GM21423 (cell line): ENCODE data around the gene GRID2.

Source experiments
- ATAC-seq: cut with Tn5 transposase; IDR thresholded peaks from one replicate; pipeline ENCODE4 v1.9.1; 2021; ENCODE audit warnings: mild to moderate bottlenecking, moderate library complexity; ENCODE audit not compliant: unreplicated experiment

The GRID2 gene

GRCh38 chr4:93730251-93730650, 1426.5 kb downstream of the GRID2 start:
- no peak for ATAC-seq

DNA sequence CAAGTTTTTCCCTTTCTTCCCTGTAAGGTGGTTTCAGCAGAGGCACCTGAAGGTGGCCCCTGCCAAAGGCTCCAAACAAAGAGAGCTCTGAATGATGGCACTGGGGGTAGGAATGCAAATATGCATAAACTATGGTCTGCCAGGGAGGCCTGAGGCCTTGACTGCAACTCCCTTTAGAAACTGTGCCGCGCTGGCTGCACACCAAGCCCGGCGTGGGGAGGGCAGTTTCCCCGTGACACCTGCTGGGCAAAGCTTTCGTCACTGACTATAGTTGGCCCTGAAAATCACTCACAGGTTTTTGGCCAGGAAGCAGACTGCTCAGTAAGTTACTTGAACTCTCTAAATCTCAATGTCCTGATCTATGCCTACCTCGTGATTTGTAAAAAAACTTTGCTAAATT, 1427.0 kb downstream of the GRID2 start:
- no peak for ATAC-seq

GRCh38 chr4:93731456-93731855, 1427.7 kb downstream of the GRID2 start:
- ATAC-seq: no peak

DNA sequence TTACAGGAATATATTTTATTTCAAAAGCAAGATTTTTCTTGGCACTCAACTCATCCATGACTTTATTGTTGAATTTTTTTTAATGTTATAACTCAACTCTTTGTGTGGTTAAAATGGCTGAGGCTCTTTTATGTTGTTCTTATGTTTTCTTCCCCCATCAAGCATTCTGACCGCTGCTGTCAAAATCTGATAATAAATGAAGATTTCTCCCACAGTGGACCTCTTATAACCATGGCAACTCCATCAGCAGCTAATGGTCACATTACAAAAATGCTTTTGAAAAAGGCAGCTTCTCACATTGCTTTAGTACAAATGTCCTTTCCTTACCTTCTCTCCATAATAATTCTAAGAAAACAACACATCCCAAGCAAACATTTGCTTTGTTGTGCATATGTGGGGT, 1428.7 kb downstream of the GRID2 start:
- no peak for ATAC-seq

GRCh38 chr4:93740890-93741289, 1437.1 kb downstream of the GRID2 start:
- ATAC-seq: no peak

DNA sequence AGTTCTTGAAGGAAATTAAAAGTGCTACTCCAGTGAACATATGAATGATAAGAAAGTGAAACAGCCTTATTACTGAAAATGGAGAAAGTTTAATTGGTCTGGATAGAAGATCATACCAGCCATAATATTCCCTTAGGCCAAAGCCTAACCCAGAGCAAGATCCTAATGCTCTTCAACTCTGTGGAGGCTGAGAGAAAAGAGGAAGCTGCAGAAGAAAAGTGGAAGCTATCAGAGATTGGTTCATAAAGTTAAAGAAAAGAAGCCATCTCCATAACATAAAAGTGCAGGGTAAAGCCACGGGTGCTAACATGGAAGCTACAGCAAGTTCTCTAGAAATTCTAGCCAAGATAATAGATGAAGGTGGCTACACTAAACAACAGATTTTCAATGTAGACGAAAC, 1439.3 kb downstream of the GRID2 start:
- ATAC-seq: no peak

GRCh38 chr4:93743635-93744034, 1439.9 kb downstream of the GRID2 start:
- no peak for ATAC-seq

- no peak for ATAC-seq
Observed at GRCh38 chr4:93744961-93745360, 1441.2 kb downstream of the GRID2 start.

DNA sequence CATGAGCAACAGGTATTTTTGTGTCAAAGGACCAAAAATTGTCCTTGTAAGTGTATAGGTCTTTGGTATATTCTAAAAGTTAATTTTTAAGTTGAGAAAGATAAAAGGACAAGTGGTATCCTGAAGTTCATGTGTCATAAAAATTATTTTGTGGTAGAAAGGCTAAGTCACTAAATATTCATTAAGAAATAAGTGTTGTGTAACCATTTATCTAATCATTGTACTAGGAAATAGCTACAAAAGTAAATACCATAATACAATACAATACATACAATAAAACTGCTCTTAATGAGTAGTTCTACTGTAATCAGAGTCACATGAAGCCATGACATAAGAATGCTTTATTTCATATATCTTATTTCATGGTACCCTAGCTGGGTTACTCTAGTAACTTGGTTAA, 1442.3 kb downstream of the GRID2 start:
- no peak for ATAC-seq

DNA sequence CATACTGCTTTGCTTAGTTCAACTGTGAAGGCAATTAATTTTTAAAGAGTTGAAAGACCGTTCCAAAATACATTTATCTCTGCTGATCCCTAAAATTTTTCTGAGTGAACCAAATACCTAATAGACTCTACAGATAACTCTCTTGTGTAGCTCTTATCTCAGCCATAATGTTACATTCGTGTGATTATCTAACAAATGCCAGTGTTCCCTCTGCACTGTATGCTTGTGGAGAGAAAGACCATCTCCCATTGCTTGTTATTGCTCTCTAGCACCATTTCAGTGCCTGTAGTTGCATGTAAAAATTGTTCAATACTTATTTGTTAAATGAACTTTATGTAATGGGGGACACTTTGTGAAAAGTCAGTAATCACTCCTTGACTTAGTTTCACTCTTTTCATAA, 1443.5 kb downstream of the GRID2 start:
- ATAC-seq: no peak

- peak; percentile 25 for ATAC-seq
Observed at GRCh38 chr4:93748373-93749291, 1444.9 kb downstream of the GRID2 start.

DNA sequence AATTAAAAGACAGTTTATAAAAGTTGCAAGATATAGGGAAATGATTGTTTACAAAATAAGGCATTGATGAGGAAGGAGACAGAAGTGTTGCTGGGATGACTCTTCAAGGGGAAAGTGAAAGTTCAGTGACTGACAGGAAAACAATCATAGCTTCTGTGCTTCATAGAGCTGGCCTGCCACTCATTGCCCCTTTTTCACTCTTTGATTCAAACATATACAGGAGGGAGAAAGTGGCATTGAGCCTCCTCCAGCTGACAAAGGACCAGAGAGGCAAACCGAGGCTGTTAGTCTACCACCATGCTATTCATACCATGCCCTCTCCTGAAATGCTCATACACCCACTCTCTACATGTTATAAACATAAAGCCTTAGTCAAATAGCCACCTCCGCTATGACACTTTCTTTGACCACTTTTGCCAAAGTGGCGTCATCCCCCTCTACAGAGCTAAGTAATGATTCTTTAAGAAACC, 1445.6 kb downstream of the GRID2 start:
- ATAC-seq: peak; percentile 75

- peak; percentile 54 for ATAC-seq
Observed at GRCh38 chr4:93751411-93751810, 1447.6 kb downstream of the GRID2 start.

DNA sequence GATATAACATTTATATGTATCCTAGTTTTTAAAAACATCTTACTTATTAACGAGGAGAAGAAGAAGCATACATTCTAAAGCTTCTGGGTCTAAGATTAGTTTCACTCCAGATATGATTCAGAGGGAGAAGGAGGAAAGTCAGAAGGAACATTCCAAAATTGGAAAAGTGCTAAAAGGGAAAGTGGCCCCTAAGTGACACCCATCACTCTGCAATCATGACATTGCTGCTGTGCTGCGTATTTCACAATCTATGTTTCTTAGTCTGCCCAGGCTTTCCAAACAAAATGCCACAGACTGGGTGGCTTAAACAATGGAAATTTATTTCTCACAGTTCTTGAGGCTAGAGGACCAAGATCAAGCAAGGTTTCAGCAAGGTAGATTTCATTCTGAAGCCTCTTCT, 1452.3 kb downstream of the GRID2 start:
- no peak for ATAC-seq

DNA sequence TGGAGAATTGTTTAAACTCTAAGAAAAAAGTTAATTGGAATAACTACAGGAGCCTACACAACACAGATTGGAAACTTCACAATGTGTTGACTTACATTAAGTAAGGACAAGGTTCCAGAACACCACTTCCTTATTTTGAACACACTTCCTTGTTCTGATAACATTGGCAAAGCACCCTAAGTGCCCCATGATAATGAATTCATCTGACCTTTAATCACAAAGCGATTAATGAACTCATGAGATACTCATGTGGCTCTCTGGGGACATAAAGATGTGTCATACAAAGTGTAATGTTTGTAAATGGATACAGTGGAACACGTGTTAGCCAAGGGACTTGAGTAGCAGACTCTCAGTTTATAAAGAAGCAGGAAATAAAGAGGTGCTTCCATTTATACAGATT, 1455.7 kb downstream of the GRID2 start:
- ATAC-seq: no peak

- ATAC-seq: no peak
Observed at GRCh38 chr4:93760284-93760683, 1456.5 kb downstream of the GRID2 start.

DNA sequence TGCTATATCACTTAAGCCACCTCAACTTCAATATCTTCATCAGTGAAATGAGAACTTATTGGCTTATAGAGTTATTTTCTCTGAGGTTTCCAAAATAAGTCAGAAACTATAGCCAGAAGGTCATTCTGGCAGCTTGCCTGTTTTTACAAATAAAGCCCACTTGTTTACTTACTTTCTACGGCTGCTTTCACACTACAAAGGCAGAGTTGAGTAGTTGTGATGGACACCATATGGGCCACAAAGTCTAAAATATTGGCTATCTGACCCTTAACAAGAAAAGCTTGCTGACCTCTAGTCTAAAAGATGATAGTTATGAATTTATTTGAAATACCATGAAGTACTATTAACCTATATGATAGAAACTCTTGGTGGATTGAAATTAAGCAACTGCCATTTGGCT, 1457.5 kb downstream of the GRID2 start:
- ATAC-seq: no peak

GRCh38 chr4:93764639-93765246, 1461.0 kb downstream of the GRID2 start:
- ATAC-seq: peak; percentile 74

GRCh38 chr4:93767917-93768316, 1464.2 kb downstream of the GRID2 start:
- ATAC-seq: no peak

DNA sequence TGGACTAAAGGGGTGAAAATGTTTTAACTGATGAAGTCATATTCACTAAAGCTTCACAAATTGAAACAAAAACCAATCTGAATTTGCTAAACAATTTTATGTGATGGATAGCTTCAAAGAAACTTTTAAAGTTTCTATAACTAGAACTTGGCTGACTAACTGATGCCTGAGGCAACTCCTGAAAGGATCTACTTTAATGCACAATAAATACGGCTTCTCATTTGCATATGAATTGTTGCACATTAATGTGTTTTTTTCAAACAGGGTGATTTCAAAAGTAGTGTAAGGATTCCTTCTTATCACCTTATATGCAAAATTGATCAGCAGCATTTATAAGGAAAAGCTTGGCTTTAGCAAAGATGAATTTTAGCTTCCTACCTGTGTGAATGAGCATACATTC, 1466.4 kb downstream of the GRID2 start:
- no peak for ATAC-seq

- ATAC-seq: no peak
Observed at GRCh38 chr4:93771640-93772411, 1468.1 kb downstream of the GRID2 start.

- ATAC-seq: no peak
Observed at GRCh38 chr4:93772858-93773257, 1469.1 kb downstream of the GRID2 start.
